ENCODE measurements around the gene HDAC4. TPM values are rescaled to one million over a fixed set of nuclear protein-coding genes. Genes with fewer than 3 reads are reported as not detected.

HDAC4 gene
- total and polyA plus RNA-seq, 2 donors from 2014 or later = 2.2 to 56.8 TPM

- FAIRE-seq (no peak), DNase-seq (peak in 1 of 5 donors; percentile 28)
- no peaks in the 10 kb centered on the region for H3K4me1 ChIP-seq (ENCODE audit: control insufficient read depth in 2 of 3, insufficient read depth in 2 of 3, low read depth in 1 of 3, low read length in 3 of 3)
- no peak overlapping the region for H3K27ac ChIP-seq (ENCODE audit: low read depth in 2 of 2, low read length in 2 of 2)
- no peak overlapping the region for H3K4me3 ChIP-seq (ENCODE audit: low read length in 3 of 3)
- H3K9ac ChIP-seq (ENCODE audit: low read length in 3 of 3) = no peak overlapping the region
- TF ChIP-seq CTCF (IDR thresholded peaks at IDR 0.05; ENCODE audit: borderline replicate concordance, extremely low read depth, insufficient read depth) = no peak
- intact Hi-C loops (cut with DNase I) = no loop called here
- H3K36me3 ChIP-seq (ENCODE audit: control insufficient read depth in 2 of 3, insufficient read depth in 3 of 3, low read length in 3 of 3) = no peaks in the 10 kb centered on the region
- no peaks in the 10 kb centered on the region for H3K27me3 ChIP-seq (ENCODE audit: control insufficient read depth, insufficient read depth, low read length)
- no peaks in the 10 kb centered on the region for H3K9me3 ChIP-seq (ENCODE audit: control insufficient read depth in 2 of 3, insufficient read depth in 1 of 3, low read length in 3 of 3)
Measured at GRCh38 chr2:239015901-239016675, 384.7 kb downstream of the HDAC4 start.

- H3K9ac ChIP-seq (ENCODE audit: low read length in 3 of 3) = no peak overlapping the region
- H3K4me1 ChIP-seq (ENCODE audit: control insufficient read depth in 2 of 3, insufficient read depth in 2 of 3, low read depth in 1 of 3, low read length in 3 of 3) = no peaks in the 10 kb centered on the region
- H3K9me3 ChIP-seq (ENCODE audit: control insufficient read depth in 2 of 3, insufficient read depth in 1 of 3, low read length in 3 of 3) = no peaks in the 10 kb centered on the region
- FAIRE-seq (no peak), DNase-seq (peak in 1 of 5 donors; percentile 44)
- no peak overlapping the region for H3K27ac ChIP-seq (ENCODE audit: low read depth in 2 of 2, low read length in 2 of 2)
- intact Hi-C loops (cut with DNase I) = no loop called here
- H3K36me3 ChIP-seq (ENCODE audit: control insufficient read depth in 2 of 3, insufficient read depth in 3 of 3, low read length in 3 of 3) = no peaks in the 10 kb centered on the region
- no peak for TF ChIP-seq CTCF (IDR thresholded peaks at IDR 0.05; ENCODE audit: borderline replicate concordance, extremely low read depth, insufficient read depth)
- no peak overlapping the region for H3K4me3 ChIP-seq (ENCODE audit: low read length in 3 of 3)
- H3K27me3 ChIP-seq (ENCODE audit: control insufficient read depth, insufficient read depth, low read length) = no peaks in the 10 kb centered on the region
Measured at GRCh38 chr2:239015218-239015900, 385.5 kb downstream of the HDAC4 start.

- H3K27ac ChIP-seq (ENCODE audit: low read depth in 2 of 2, low read length in 2 of 2) = no peak overlapping the region
- no peaks in the 10 kb centered on the region for H3K4me1 ChIP-seq (ENCODE audit: control insufficient read depth in 2 of 3, insufficient read depth in 2 of 3, low read depth in 1 of 3, low read length in 3 of 3)
- no peak for FAIRE-seq
- H3K9ac ChIP-seq (ENCODE audit: low read length in 3 of 3) = no peak overlapping the region
- intact Hi-C loops (cut with DNase I) = no loop called here
- H3K4me3 ChIP-seq (ENCODE audit: low read length in 3 of 3) = no peak overlapping the region
- peak in 1 of 5 donors; percentile 39 for DNase-seq
- H3K9me3 ChIP-seq (ENCODE audit: control insufficient read depth in 2 of 3, insufficient read depth in 1 of 3, low read length in 3 of 3) = no peaks in the 10 kb centered on the region
- no peaks in the 10 kb centered on the region for H3K27me3 ChIP-seq (ENCODE audit: control insufficient read depth, insufficient read depth, low read length)
- H3K36me3 ChIP-seq (ENCODE audit: control insufficient read depth in 2 of 3, insufficient read depth in 3 of 3, low read length in 3 of 3) = no peaks in the 10 kb centered on the region
- TF ChIP-seq CTCF (IDR thresholded peaks at IDR 0.05; ENCODE audit: borderline replicate concordance, extremely low read depth, insufficient read depth) = no peak
Measured at GRCh38 chr2:239014458-239015217, 386.2 kb downstream of the HDAC4 start.
